Panc1 (cell line): ENCODE data around the gene CTSA.

Experiments used
- CTCF ChIP-seq: fragments of 450-650 bp; IDR thresholded peaks from 2 replicates; pipeline ENCODE4 v1.5.1; 2017; ENCODE audit warnings: mild to moderate bottlenecking
- POLR2AphosphoS5 ChIP-seq: IDR thresholded peaks from 2 replicates; pipeline ENCODE4 v1.6.1; 2012; ENCODE audit warnings: mild to moderate bottlenecking, low read depth, low read length, moderate library complexity

GRCh38 chr20:45898285-45898684 is 7.2 kb downstream of the CTSA start:
- TF ChIP-seq CTCF (no peak), POLR2AphosphoS5 (no peak)
